Raji (cell line): Measurements from ENCODE around the gene CCL2.

Experiments
- POLR2A ChIP-seq: IDR thresholded peaks from 2 replicates; pipeline ENCODE4 v1.6.1; 2011; ENCODE audit warnings: low read depth, low read length, control low read depth; ENCODE audit not compliant: insufficient read depth

Gene CCL2

GRCh38 chr17:34235389-34236028, 19.6 kb upstream of the CCL2 start:
- TF ChIP-seq POLR2A = no peak

GRCh38 chr17:34236281-34236892, 18.7 kb upstream of the CCL2 start:
- TF ChIP-seq POLR2A = no peak

DNA sequence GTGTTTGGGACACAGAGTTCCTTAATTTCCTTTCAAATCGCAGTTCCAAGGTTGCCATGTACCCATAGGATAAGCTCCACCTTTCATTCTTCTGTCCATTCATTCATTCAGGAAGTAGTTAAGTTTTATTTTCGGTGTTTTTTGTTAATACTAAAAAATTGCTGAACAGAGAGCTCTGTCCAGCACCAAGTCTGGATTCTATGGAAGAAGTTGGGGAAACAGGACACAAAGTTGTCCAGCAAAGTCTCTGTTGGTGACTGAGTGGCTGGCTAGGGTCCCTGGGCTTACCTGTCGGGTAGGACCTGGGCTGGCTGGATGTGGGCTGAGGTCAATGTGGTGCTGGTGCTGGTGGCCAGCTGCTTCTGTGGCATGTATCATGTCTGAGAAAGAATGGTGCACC, 17.6 kb upstream of the CCL2 start:
- no peak for TF ChIP-seq POLR2A

DNA sequence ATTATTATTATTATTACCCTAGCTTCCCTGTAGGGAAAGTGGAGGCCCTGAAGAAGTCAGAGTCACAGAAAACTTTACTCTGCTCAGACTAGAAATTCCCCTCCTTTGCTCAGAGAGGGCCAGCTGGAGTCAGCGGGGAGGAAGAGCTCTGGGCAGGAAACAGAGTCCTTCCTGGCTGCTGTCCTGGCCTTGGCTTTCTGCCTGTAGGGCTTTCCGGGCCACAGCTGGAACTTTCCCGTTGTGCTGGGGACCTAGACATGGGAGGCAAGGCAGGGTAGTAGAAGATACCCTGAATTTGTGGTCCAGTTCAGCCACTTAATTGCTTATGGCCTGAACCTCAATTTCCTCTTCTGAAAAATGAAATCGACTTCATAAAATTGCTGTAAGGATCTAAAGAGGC, 14.0 kb upstream of the CCL2 start:
- no peak for TF ChIP-seq POLR2A

DNA sequence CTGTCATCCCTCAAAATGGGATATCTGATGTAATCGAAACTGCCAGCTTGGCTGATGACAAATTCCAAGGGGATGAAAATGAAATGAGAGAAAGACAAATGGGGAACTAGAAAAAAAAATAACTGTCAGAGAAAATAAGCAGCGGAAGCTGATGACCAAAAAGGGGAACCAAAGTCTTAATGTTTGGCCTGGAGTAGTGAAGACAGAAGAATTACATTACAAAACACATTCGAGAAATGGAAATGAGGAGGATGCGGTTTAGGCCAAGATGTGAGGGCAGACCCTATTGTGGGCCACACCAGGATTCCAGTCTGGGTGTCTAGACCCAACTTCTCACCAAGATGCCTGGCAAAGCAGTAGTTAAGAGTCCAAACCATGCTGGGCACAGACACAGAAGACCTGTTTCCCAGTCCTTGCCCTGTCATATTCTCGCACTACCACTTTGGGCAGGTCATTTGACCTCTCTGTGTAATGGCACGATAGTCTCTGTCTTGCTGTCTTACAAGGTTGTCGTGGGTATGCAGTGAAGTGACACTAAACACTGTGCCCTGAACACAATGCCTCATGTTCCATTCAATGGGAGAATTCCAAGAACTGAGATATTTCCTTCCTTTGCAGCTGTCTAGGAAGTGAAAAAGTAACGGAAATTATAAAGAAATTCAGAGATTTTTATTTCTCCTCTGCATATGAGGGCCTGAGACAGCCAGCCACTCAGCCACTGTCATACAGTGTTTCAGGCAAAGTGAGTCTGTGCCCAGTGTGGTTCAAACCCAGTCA, 12.3 kb upstream of the CCL2 start:
- TF ChIP-seq POLR2A = no peak

DNA sequence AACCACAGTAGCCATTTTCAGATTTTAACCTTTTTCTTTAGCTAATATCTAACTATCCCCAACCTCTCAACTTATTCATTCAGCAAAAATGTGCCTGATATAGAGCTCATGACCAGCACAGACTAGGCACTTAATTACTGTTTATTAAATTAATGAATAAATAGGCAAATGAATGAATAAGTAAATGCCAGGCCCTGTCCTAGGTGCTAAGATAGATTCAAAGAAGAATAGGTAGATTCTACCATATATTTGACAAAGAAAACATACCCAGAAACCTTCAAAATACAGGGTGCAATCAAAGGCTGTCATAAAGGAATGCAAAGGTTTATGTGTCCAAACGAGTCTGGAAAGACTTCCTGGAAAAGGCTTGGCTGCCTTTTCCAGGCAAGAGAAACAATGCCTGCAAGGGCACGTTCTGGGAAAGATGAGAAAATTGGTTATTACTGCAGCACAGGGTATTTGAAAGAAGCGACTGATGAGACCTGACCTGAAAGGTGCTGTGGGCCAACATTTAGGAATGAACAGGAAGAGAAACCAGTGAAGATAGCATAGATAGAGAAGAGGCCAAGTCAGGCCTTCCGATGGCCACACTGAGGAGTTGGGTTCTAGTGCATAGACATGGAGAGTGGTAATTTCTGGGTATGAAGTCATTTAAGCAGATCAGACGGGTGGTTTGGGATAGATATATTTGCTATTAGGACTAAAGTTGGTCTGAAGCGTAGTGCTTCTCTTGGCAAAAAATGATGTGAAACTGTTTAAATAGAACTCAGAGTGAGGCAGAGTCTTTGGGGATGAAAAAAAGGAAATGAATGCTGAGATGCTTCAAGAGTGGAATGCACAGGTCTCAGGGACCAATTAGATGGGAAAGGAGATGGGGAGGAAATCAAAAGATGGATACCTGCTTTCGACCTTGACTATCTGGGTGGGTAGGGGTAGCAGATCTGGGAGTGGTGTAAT, 11.4 kb upstream of the CCL2 start:
- TF ChIP-seq POLR2A = no peak

GRCh38 chr17:34245351-34245905, 9.7 kb upstream of the CCL2 start:
- TF ChIP-seq POLR2A = no peak

DNA sequence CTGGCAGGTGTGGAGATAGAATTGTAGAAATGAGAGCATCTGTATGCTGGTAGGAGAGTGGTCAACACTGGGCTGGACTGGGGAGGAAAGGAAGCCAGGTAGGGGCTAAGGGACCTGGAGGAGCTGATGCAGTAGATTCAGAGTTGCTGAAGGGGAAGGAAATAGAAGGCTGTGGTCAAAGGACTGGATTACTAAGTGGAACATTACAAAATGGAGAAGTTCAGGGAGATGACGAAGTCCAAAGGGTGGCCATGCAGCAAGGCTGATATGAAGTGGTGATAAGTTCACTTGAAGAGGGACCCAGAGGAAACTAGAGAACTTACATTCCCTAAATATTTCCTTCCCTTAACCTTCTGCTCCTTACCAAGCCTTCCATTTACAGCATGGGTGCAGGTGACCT, 8.6 kb upstream of the CCL2 start:
- TF ChIP-seq POLR2A = no peak

DNA sequence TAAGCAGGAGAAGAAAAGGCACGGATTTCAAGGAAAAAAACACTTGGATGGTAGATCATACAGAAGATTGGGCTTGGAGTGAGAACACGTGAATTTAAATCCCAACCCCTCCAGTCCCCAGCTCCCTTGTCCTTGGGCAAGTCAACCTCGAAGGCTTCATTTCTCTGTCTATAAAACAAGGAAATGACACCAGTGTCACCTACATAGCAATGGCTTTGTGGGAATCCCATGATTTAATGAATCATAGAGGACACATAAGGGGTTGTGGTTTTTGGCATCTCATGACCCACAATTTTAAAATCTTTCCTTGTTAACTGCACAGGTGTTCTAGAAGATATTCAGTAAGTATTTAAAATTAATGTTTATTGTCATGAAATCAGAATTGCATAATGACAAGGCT, 8.2 kb upstream of the CCL2 start:
- TF ChIP-seq POLR2A = no peak

- no peak for TF ChIP-seq POLR2A
Observed at GRCh38 chr17:34248511-34249024, 6.5 kb upstream of the CCL2 start.

GRCh38 chr17:34249061-34249460, 6.0 kb upstream of the CCL2 start:
- TF ChIP-seq POLR2A = no peak

- no peak for TF ChIP-seq POLR2A
Observed at GRCh38 chr17:34249478-34249877, 5.6 kb upstream of the CCL2 start.

DNA sequence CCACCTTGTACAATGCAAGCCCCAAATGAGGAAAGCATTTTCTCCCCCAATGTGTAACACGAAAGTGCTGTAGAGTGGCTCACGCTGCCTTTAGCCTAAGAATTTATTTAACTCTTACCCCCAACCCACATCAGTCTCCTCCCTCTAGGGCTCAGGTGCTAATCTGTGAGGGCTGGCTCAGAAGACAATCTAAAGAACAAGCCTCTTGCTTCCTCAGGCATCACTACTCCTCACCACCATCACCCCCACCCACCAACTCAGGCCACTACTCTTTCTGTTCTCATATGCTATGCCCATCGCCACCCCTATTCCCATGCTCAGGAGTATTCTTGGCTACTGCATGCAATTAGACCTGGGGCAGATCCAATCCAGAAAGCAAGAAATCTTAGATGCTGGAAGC, 3.9 kb upstream of the CCL2 start:
- no peak for TF ChIP-seq POLR2A

GRCh38 chr17:34252095-34252443, 3.0 kb upstream of the CCL2 start:
- TF ChIP-seq POLR2A = no peak
